GM18907 (cell line): ENCODE results near the gene GPBP1.

Experiments
- ATAC-seq: cut with Tn5 transposase; IDR thresholded peaks from one replicate; pipeline ENCODE4 v1.9.1; 2021; ENCODE audit warnings: mild to moderate bottlenecking, moderate library complexity; ENCODE audit not compliant: unreplicated experiment

The GPBP1 gene

GRCh38 chr5:57209316-57210040, 35.6 kb downstream of the GPBP1 start:
- ATAC-seq: no peak

GRCh38 chr5:57210633-57211032, 36.8 kb downstream of the GPBP1 start:
- ATAC-seq: no peak

- no peak for ATAC-seq
These were observed 37.2 kb downstream of the GPBP1 start for GRCh38 chr5:57211039-57211438.

GRCh38 chr5:57215629-57216195, 41.9 kb downstream of the GPBP1 start:
- no peak for ATAC-seq

GRCh38 chr5:57216714-57217113, 42.9 kb downstream of the GPBP1 start:
- no peak for ATAC-seq

- no peak for ATAC-seq
These were observed 45.5 kb downstream of the GPBP1 start for GRCh38 chr5:57219386-57219785.

- no peak for ATAC-seq
These were observed 47.2 kb downstream of the GPBP1 start for GRCh38 chr5:57221049-57221568.

DNA sequence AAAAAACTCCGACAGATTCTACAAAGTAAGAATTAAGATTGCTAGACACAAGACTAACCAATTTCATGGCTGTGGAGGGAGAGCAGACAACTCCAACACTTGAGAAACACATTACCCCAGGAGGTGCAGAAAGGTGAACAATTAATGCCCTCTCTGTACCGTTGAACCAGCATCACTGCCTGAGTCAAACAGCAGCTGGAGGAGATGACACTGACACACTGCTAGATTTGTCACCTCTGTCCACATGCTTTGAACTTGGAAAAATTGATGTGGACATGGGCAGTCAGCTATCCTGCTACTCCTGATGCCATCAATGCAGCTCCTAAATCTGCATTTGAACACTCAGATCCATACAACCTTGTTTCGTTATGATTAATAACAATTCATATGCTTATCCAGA, 51.7 kb downstream of the GPBP1 start:
- no peak for ATAC-seq

DNA sequence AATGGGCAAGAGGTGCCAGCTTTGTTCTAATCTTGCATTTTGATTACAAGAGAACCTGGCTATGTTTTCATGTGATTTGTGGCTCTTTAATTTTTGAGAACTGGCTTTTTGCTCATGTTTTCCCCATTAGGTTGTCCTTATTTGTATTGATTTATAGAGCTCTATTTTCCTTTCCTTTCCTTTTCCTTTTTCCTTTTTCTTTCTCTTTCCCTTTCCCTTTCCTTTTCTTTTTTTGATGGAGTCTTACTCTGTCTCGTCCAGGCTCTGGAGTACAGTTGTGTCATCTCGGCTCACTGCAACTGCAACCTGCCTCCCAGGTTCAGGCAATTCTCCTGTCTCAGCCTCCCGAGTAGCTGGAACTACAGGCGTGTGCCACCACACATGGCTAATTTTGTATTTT, 55.5 kb downstream of the GPBP1 start:
- no peak for ATAC-seq

GRCh38 chr5:57231607-57232006, 57.7 kb downstream of the GPBP1 start:
- ATAC-seq: no peak

- no peak for ATAC-seq
These were observed 58.6 kb downstream of the GPBP1 start for GRCh38 chr5:57232293-57233033.

GRCh38 chr5:57243286-57244137, 69.7 kb downstream of the GPBP1 start:
- ATAC-seq: peak; percentile 87

GRCh38 chr5:57244331-57244730, 70.5 kb downstream of the GPBP1 start:
- no peak for ATAC-seq

DNA sequence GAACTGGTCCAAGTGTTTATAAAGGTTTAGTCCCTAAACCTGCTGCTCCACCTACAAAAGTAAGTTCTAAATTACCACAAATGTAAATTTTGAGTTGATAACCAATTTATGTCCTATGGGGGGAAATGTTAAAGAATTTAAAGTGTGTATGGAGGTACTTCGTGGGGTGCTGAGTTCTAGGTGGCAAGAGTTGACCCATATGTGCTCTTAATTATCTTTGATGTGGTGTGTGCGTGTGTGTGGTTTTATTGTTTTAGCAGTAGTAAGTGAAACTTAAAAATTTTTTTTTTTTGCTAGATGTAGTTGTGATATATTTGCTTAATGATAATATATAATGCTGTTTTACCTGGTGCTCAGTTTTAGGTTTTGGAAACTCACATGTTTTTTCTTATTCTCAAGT, 72.6 kb downstream of the GPBP1 start:
- ATAC-seq: no peak

DNA sequence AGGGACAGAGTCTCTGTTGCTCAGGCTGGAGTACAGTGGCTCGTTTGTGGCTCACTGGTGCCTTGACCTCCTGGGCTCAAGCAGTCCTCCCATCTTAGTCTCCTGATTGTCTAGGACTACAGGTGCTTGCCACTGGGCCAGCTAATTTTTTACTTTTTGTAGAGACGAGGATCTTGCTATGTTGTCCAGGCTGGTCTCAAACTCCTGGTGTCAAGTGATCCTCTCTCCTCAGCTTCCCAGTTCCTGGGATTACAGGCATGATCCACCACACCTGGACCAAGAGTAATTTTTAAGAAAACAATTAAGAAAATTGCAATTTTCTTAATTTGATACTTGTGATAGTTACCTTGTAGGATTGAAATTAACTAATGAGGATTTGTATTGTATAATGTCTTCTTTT, 73.9 kb downstream of the GPBP1 start:
- ATAC-seq: no peak

DNA sequence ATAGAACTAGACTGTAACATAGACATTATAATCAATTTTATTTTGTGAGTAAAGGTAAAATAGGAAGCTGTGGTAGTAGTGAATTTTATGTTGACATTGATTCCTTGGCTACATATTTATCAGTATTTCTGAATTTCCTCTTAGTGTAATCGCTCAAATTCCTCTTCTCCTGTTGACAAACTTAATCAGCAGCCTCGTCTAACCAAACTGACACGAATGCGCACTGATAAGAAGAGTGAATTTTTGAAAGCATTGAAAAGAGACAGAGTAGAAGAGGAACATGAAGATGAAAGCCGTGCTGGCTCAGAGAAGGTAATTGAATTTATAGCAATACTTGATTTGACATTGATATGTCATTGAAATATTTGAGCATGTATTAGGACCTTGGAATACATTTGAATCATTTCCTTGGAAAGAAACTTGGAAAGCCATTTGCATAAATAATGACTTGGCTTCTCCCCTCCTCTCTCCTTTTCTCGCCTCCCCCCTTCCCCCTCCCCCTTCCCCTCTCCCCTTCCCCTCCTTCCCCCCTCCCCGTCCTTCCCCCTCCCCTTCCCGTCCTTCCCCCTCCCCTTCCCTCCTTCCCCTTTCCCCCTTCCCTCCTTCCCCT, 75.5 kb downstream of the GPBP1 start:
- no peak for ATAC-seq

GRCh38 chr5:57258052-57258451, 84.2 kb downstream of the GPBP1 start:
- ATAC-seq: no peak

DNA sequence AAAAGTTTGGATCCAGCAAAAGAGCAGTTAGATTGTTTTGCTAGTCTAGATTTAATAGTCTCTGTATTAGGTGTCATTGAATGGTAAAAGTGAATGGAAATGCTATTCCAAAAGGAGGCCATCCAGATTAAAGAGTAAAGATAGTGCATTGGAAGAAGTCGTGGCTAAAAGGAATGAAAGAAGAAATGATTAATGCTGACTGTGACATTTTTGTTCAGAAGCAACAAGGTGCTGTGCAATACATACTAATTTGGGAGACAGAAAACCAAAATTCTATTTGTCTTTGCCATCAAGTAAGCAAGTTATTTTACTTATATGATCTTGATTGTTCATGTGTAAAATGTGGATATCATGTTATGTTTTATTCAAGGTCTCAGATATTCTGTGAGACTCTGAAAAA, 85.1 kb downstream of the GPBP1 start:
- no peak for ATAC-seq

DNA sequence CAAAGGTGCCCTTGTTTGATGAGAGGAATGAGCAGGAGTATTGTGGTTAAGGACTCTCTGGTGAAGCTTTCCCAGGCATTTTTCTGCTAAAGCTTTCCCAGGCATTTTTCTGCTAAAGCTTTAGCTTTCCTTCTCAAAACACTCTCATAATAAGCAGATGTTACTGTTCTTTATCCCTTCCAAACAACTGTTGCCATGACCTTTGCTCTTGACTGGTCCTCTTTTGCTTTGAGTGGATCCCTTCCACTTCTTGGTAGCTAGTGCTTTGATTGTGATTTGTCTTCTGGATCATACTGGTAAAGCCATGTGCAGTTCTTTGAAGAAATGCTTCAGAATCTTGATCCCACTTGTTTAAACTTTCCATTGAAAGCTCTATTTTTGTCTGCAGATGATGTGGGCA, 85.8 kb downstream of the GPBP1 start:
- ATAC-seq: no peak

- no peak for ATAC-seq
These were observed 88.7 kb downstream of the GPBP1 start for GRCh38 chr5:57262541-57262940.

GRCh38 chr5:57267805-57268204, 93.9 kb downstream of the GPBP1 start:
- no peak for ATAC-seq
